Psoas muscle (tissue), 8 donors: Measurements from ENCODE around the gene SLAIN2. TPM values are rescaled to one million over a fixed set of nuclear protein-coding genes. Genes with fewer than 3 reads are reported as not detected.

Experiments
- ATAC-seq, 4 donors: fragments of 200-7000 bp; cut with Tn5 transposase; one replicate each; pipeline ENCODE4 v1.9.1; 2020; ENCODE audit warnings: moderate library complexity in 3 of 4, mild to moderate bottlenecking in 2 of 4
- DNase-seq, 2 donors: peaks; one replicate each; pipeline ENCODE4 v3.0.0-alpha.2; 2020
- H3K27ac ChIP-seq: fragments of 200-600 bp; one replicate; pipeline ENCODE4 v1.8.0; 2022
- H3K27me3 ChIP-seq, 3 donors: fragments of 200-600 bp in 1 of 3; one replicate each; pipeline versions ENCODE4 v1.6.1 to v1.8.0; 2013 to 2022; ENCODE audit warnings: low read length in 2 of 3, mild to moderate bottlenecking in 2 of 3, moderate library complexity in 1 of 3; ENCODE audit not compliant: insufficient read depth in 3 of 3
- H3K36me3 ChIP-seq, 2 donors: fragments of 200-600 bp in 1 of 2; one replicate each; pipeline versions ENCODE4 v1.6.1 to v1.8.0; 2013 to 2022; ENCODE audit warnings: low read depth in 1 of 2, mild to moderate bottlenecking in 1 of 2, moderate library complexity in 1 of 2; ENCODE audit not compliant: insufficient read depth in 1 of 2
- H3K4me1 ChIP-seq: fragments of 200-600 bp; one replicate; pipeline ENCODE4 v1.8.0; 2022
- H3K4me3 ChIP-seq: fragments of 200-600 bp; one replicate; pipeline ENCODE4 v1.8.0; 2022; ENCODE audit warnings: mild to moderate bottlenecking
- H3K9me3 ChIP-seq: fragments of 200-600 bp; one replicate; pipeline ENCODE4 v1.8.0; 2022
- CTCF ChIP-seq: fragments of 200-600 bp; IDR thresholded peaks from one replicate; pipeline ENCODE4 v1.8.0; 2022; ENCODE audit warnings: antibody characterized with exemption
- WGBS, 3 donors: extraction: QIAGEN DNeasy Blood & Tissue Kit; methylation state at CpG; one replicate each; pipeline versions ENCODE4 v1.1.6 to v1.1.7; 2013; 5-methylcytosine and 5-hydroxymethylcytosine counted together
- intact Hi-C, 2 donors: fragments of 100-400 bp; cut with DNase I; formaldehyde crosslinking; loops; one replicate each; pipeline versions ENCODE4 v1.11.0 to v1.14.2; 2022
- polyA plus RNA-seq, 3 donors: library from polyadenylated mRNA; stranded (reverse); fragments of 200-250 nt; gene quantifications; one replicate each; pipeline ENCODE4 v1.2.3, GENCODE V29; 2013
- total RNA-seq, 4 donors: library from RNA; stranded (reverse); fragmentation: NEBNext Ultra II Directional in 2 of 4; extraction: Animal tissue kit (Norgen Biotek cat#: 25700) in 2 of 4; gene quantifications; one replicate each; pipeline versions ENCODE4 v1.2.1 to v1.2.4, GENCODE V29; 2021 to 2023
- donor health status: healthy with polysubstance abuse.
- donor health status: DM: no; HTN: no; CAD: no; lungs with moderate emphysema.
- donor health status: Bipolar disorder and iron deficiency.
- donor health status: healthy.
- donor health status: DM: yes; HTN: yes; CAD: no.
- donor health status: DM: no; HTN: no; CAD: no.
- donor health status: DM: no; HTN: no; CAD: no.
- donor health status: DM: yes; HTN: yes; CAD: no.

The SLAIN2 gene
- total and polyA plus RNA-seq, 7 donors, result 69.5 to 204 (median 180) TPM

- DNase-seq, result no peak
- Histone ChIP-seq H3K9me3 (no peaks in the 10 kb centered on the region), H3K4me1 (no peaks in the 10 kb centered on the region), H3K4me3 (no peak overlapping the region), H3K27me3 (peaks cover 0 to 3% (median 0%) of the 10 kb centered on the region in 3 donors), H3K27ac (no peak overlapping the region), H3K36me3 (no peaks in the 10 kb centered on the region)
- TF ChIP-seq CTCF, result no peak
- intact Hi-C loops, result no loop called here
- WGBS, 3 donors, result 59 to 88% (median 84%) methylated on average over 1 of the region's 1 CpG
- no peak for ATAC-seq
Observed at GRCh38 chr4:48470137-48470536, 128.8 kb downstream of the SLAIN2 start.

GRCh38 chr4:48470570-48470969 lies 129.2 kb downstream of the SLAIN2 start:
- no peak for DNase-seq
- whole genome bisulfite sequencing, 3 donors, result 15 to 25% (median 18%) methylated on average over 2 of the region's 2 CpGs
- intact Hi-C loops, result no loop called here
- no peaks in the 10 kb centered on the region for H3K36me3 ChIP-seq
- peaks cover 0 to 3% (median 0%) of the 10 kb centered on the region in 3 donors for H3K27me3 ChIP-seq
- TF ChIP-seq CTCF, result no peak
- no peaks in the 10 kb centered on the region for H3K4me1 ChIP-seq
- H3K4me3 ChIP-seq, result no peak overlapping the region
- H3K27ac ChIP-seq, result no peak overlapping the region
- H3K9me3 ChIP-seq, result no peaks in the 10 kb centered on the region
- no peak for ATAC-seq

- Histone ChIP-seq H3K4me3 (no peak overlapping the region), H3K9me3 (no peaks in the 10 kb centered on the region), H3K27ac (no peak overlapping the region), H3K4me1 (no peaks in the 10 kb centered on the region), H3K36me3 (no peaks in the 10 kb centered on the region), H3K27me3 (peaks cover 0 to 3% (median 1%) of the 10 kb centered on the region in 3 donors)
- WGBS, 3 donors, result 69 to 82% (median 70%) methylated on average over 1 of the region's 1 CpG
- intact Hi-C loops, result no loop called here
- no peak for ATAC-seq
- TF ChIP-seq CTCF, result no peak
- no peak for DNase-seq
Observed at GRCh38 chr4:48472794-48473193, 131.5 kb downstream of the SLAIN2 start.

GRCh38 chr4:48475770-48476169 lies 134.4 kb downstream of the SLAIN2 start:
- ATAC-seq (no peak), DNase-seq (no peak)
- Histone ChIP-seq H3K27ac (no peak overlapping the region), H3K36me3 (no peaks in the 10 kb centered on the region), H3K4me3 (no peak overlapping the region), H3K9me3 (no peaks in the 10 kb centered on the region), H3K4me1 (no peaks in the 10 kb centered on the region), H3K27me3 (peaks cover 0 to 3% (median 1%) of the 10 kb centered on the region in 3 donors)
- TF ChIP-seq CTCF, result no peak
- intact Hi-C loops, result no loop called here
- 88 to 89% (median 88%) methylated on average over 6 of the region's 6 CpGs for WGBS, 3 donors

Other genes starting within 250 kb of the SLAIN2 start
- gene TXK, start 207.3 kb upstream of the SLAIN2 start, total RNA-seq, result under 1 TPM in 3 of 4 donors, not detected in 1; 0.26 to 0.52 (median 0.44) TPM
- under 1 TPM; 0.07 to 0.17 (median 0.10) TPM for gene TXK, start 207.3 kb upstream of the SLAIN2 start, polyA plus RNA-seq
- 1 to 10 TPM in 2 of 4 donors, under 1 TPM in 2; 0.91 to 2.0 (median 1.2) TPM for gene TEC, start 71.7 kb upstream of the SLAIN2 start, total RNA-seq
- gene TEC, start 71.7 kb upstream of the SLAIN2 start, polyA plus RNA-seq, result 1 to 10 TPM in 1 of 3 donors, under 1 TPM in 2; 0.80 to 1.2 (median 0.82) TPM
- gene SLC10A4, start 141.8 kb downstream of the SLAIN2 start, total RNA-seq, result under 1 TPM in 3 of 4 donors, not detected in 1; 0.11 to 0.22 (median 0.12) TPM
- under 1 TPM; 0.06 to 0.29 (median 0.18) TPM for gene SLC10A4, start 141.8 kb downstream of the SLAIN2 start, polyA plus RNA-seq
- not detected for gene ZAR1, start 148.7 kb downstream of the SLAIN2 start, total RNA-seq
- gene ZAR1, start 148.7 kb downstream of the SLAIN2 start, polyA plus RNA-seq, result not detected